ENCODE measurements around the gene MECR.

DNA sequence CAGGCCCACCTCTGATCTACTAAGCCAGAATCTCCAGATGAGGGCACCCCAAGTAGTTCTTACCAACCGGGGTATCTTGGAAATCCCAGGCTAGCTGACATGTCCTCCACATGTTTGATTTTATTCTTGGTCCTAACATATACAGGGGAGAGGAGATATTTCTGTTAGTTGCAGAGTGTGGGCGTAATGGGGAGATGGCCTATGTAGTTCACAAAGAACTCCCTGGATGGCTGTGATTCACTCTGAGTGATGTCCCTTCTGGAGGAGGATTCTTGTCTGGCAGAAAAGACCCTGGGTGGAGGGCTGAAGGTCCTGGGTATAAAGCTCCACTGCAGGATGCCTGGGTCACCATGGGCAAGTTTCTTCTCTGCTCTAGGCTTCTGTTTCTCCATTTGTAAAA lies 13.1 kb downstream of the MECR start:
- TF ChIP-seq EZH2 (IDR thresholded peaks at IDR 0.05; ENCODE audit: borderline replicate concordance, low read length) (no peak), CTCF (conservative IDR thresholded peaks at IDR 0.05 in 1 of 2, IDR thresholded peaks at IDR 0.05 in 1 of 2; ENCODE audit: extremely low read depth in 1 of 2, insufficient read depth in 1 of 2, low read depth in 1 of 2, low read length in 2 of 2) (no peak)

Data from mammary epithelial cell (primary cell).